IMR-90 (cell line): Measurements from ENCODE around the gene KCNJ6. TPM values are rescaled to one million over a fixed set of nuclear protein-coding genes. Genes with fewer than 3 reads are reported as not detected.
A peak's percentile ranks its signal among the peaks of the same experiment; 100 is the strongest.

ENCODE experiments used
- ATAC-seq: fragments of 200-7000 bp; cut with Tn5 transposase; 2 replicates; pipeline ENCODE4 v1.9.1; 2020; ENCODE audit warnings: low read depth, mild to moderate bottlenecking, moderate library complexity
- BruUV-seq: library from RNA; stranded (reverse); fragments of 400-500 nt; replicated peaks from 2 replicates; lab custom pipeline; 2021; lab: Mats Ljungman, UMichigan
- CTCF ChIA-PET: fragments of 300-600 bp; formaldehyde crosslinking; extraction: SDS; loops from one replicate; lab custom pipeline; 2021; ENCODE audit warnings: antibody characterized with exemption; lab: Yijun Ruan, JAX
- POLR2A ChIA-PET: fragments of 300-600 bp; sonication (Branson Sonifier 250); formaldehyde crosslinking; loops from one replicate; lab custom pipeline; 2022; ENCODE audit warnings: antibody characterized with exemption; ENCODE audit not compliant: unreplicated experiment; lab: Charles Lee
- DNase-seq: peaks from one replicate; pipeline ENCODE4 v3.0.0; 2013
- H2AFZ ChIP-seq: replicated peaks from 2 replicates; pipeline ENCODE3; 2013; ENCODE audit warnings: low read length, mild to moderate bottlenecking; ENCODE audit not compliant: poor library complexity
- H2AK5ac ChIP-seq: 2 replicates; pipeline ENCODE4 v1.6.1; 2013; ENCODE audit warnings: low read depth, low read length, inconsistent platforms
- H2AK9ac ChIP-seq: replicated peaks from 2 replicates; pipeline ENCODE3; 2013; ENCODE audit warnings: mild to moderate bottlenecking, low read depth, low read length, moderate library complexity; ENCODE audit not compliant: poor library complexity
- H2BK120ac ChIP-seq: 2 replicates; pipeline ENCODE4 v1.6.1; 2013; ENCODE audit warnings: low read depth, low read length, inconsistent platforms
- H2BK15ac ChIP-seq: 3 replicates; pipeline ENCODE4 v1.6.1; 2013; ENCODE audit warnings: low read depth, low read length, inconsistent platforms
- H2BK20ac ChIP-seq: 2 replicates; pipeline ENCODE4 v1.6.1; 2013; ENCODE audit warnings: low read depth, mild to moderate bottlenecking, inconsistent platforms, low read length, moderate library complexity
- H2BK5ac ChIP-seq: 2 replicates; pipeline ENCODE4 v1.6.1; 2013; ENCODE audit warnings: mild to moderate bottlenecking, low read depth, low read length, inconsistent platforms; ENCODE audit not compliant: poor library complexity, severe bottlenecking
- H3K14ac ChIP-seq: replicated peaks from 2 replicates; pipeline ENCODE4 v1.6.1; 2013; ENCODE audit warnings: low read depth, low read length, inconsistent platforms
- H3K18ac ChIP-seq: 2 replicates; pipeline ENCODE4 v1.6.1; 2013; ENCODE audit warnings: low read depth, low read length, control low read depth
- H3K23ac ChIP-seq: 2 replicates; pipeline ENCODE4 v1.6.1; 2013; ENCODE audit warnings: low read depth, low read length, inconsistent platforms
- H3K27ac ChIP-seq: 2 replicates; pipeline ENCODE4 v1.5.1; 2013; ENCODE audit warnings: mild to moderate bottlenecking, control low read depth, low read length; ENCODE audit not compliant: insufficient read depth
- H3K27me3 ChIP-seq: 2 replicates; pipeline ENCODE4 v1.6.1; 2013; ENCODE audit warnings: low read length; ENCODE audit not compliant: control insufficient read depth, insufficient read depth
- H3K36me3 ChIP-seq: 2 replicates; pipeline ENCODE4 v1.6.1; 2013; ENCODE audit warnings: low read length, mixed read lengths; ENCODE audit not compliant: control insufficient read depth, insufficient read depth
- H3K4ac ChIP-seq: 2 replicates; pipeline ENCODE4 v1.6.1; 2013; ENCODE audit warnings: low read depth, low read length, inconsistent platforms
- H3K4me1 ChIP-seq: 2 replicates; pipeline ENCODE4 v1.6.1; 2013; ENCODE audit warnings: low read length, mixed read lengths; ENCODE audit not compliant: control insufficient read depth, insufficient read depth
- H3K4me2 ChIP-seq: 2 replicates; pipeline ENCODE4 v1.6.1; 2013; ENCODE audit warnings: low read depth, mild to moderate bottlenecking, control low read depth, low read length, moderate library complexity
- H3K4me3 ChIP-seq: 2 replicates; pipeline ENCODE4 v1.5.1; 2013; ENCODE audit warnings: low read depth, mild to moderate bottlenecking, control low read depth, low read length, moderate library complexity; ENCODE audit not compliant: insufficient read depth
- H3K56ac ChIP-seq: 2 replicates; pipeline ENCODE4 v1.6.1; 2013; ENCODE audit warnings: low read length, inconsistent platforms; ENCODE audit not compliant: insufficient read depth; ENCODE audit errors: extremely low read depth
- H3K79me1 ChIP-seq, 2 experiments: 2 replicates each; pipeline ENCODE4 v1.6.1; 2013; ENCODE audit warnings: low read length in 2 of 2, inconsistent platforms in 1 of 2, low read depth in 1 of 2
- H3K9ac ChIP-seq: 2 replicates; pipeline ENCODE4 v1.6.1; 2013; ENCODE audit warnings: low read depth, low read length, control low read depth
- H3K9me1 ChIP-seq: 2 replicates; pipeline ENCODE4 v1.6.1; 2013; ENCODE audit warnings: low read length, inconsistent platforms; ENCODE audit not compliant: insufficient read depth
- H3K9me3 ChIP-seq: 2 replicates; pipeline ENCODE4 v1.6.1; 2013; ENCODE audit warnings: low read length; ENCODE audit not compliant: control insufficient read depth, insufficient read depth
- H4K20me1 ChIP-seq: 2 replicates; pipeline ENCODE4 v1.6.1; 2013; ENCODE audit warnings: low read length, inconsistent platforms; ENCODE audit not compliant: insufficient read depth
- H4K5ac ChIP-seq: 2 replicates; pipeline ENCODE4 v1.6.1; 2013; ENCODE audit warnings: mild to moderate bottlenecking, low read depth, low read length, control low read depth
- H4K8ac ChIP-seq, 2 experiments: 2 replicates each; pipeline ENCODE4 v1.6.1; 2013; ENCODE audit warnings: low read depth in 2 of 2, low read length in 2 of 2, control low read depth in 1 of 2, inconsistent platforms in 1 of 2
- H4K91ac ChIP-seq: 2 replicates; pipeline ENCODE4 v1.6.1; 2013; ENCODE audit warnings: low read depth, low read length, inconsistent platforms; ENCODE audit not compliant: insufficient read depth
- BHLHE40 ChIP-seq: fragments of 150-350 bp; IDR thresholded peaks from 2 replicates; pipeline ENCODE4 v1.6.1; 2016; ENCODE audit warnings: mild to moderate bottlenecking, low read depth, low read length
- CEBPB ChIP-seq: IDR thresholded peaks from 2 replicates; pipeline ENCODE4 v1.6.1; 2012; ENCODE audit warnings: low read depth, low read length, improper control_type of control experiment
- CTCF ChIP-seq: conservative IDR thresholded peaks from 2 replicates; pipeline ENCODE4 v1.5.1; 2012; ENCODE audit warnings: mild to moderate bottlenecking, low read depth, low read length, improper control_type of control experiment
- ELK1 ChIP-seq: fragments of 150-350 bp; IDR thresholded peaks from 2 replicates; pipeline ENCODE4 v1.6.1; 2016; ENCODE audit warnings: low read depth, mild to moderate bottlenecking, low read length, moderate library complexity, borderline replicate concordance
- FOS ChIP-seq: fragments of 150-350 bp; IDR thresholded peaks from 2 replicates; pipeline ENCODE4 v1.6.1; 2016; ENCODE audit warnings: low read depth, low read length
- MAFK ChIP-seq: IDR thresholded peaks from 2 replicates; pipeline ENCODE4 v1.6.1; 2012; ENCODE audit warnings: low read depth, low read length, improper control_type of control experiment
- MAZ ChIP-seq: IDR thresholded peaks from 2 replicates; pipeline ENCODE4 v1.6.1; 2012; ENCODE audit warnings: low read depth, mild to moderate bottlenecking, low read length, improper control_type of control experiment, moderate library complexity, borderline replicate concordance
- MXI1 ChIP-seq: IDR thresholded peaks from 2 replicates; pipeline ENCODE4 v1.6.1; 2012; ENCODE audit warnings: low read depth, mild to moderate bottlenecking, low read length, moderate library complexity, borderline replicate concordance
- NFE2L2 ChIP-seq: fragments of 150-350 bp; IDR thresholded peaks from 2 replicates; pipeline ENCODE4 v1.6.1; 2016; ENCODE audit warnings: low read depth, mild to moderate bottlenecking, low read length
- POLR2A ChIP-seq: IDR thresholded peaks from 2 replicates; pipeline ENCODE4 v1.6.1; 2012; ENCODE audit warnings: mild to moderate bottlenecking, low read depth, low read length
- RAD21 ChIP-seq: IDR thresholded peaks from 2 replicates; pipeline ENCODE4 v1.6.1; 2012; ENCODE audit warnings: low read length, improper control_type of control experiment
- RCOR1 ChIP-seq: IDR thresholded peaks from 2 replicates; pipeline ENCODE4 v1.6.1; 2012; ENCODE audit warnings: mild to moderate bottlenecking, low read length, improper control_type of control experiment; ENCODE audit not compliant: insufficient replicate concordance
- RFX5 ChIP-seq: IDR thresholded peaks from 2 replicates; pipeline ENCODE4 v1.8.0; 2012; ENCODE audit warnings: low read depth, mild to moderate bottlenecking, low read length, moderate library complexity
- SMC3 ChIP-seq: fragments of 150-350 bp; IDR thresholded peaks from 2 replicates; pipeline ENCODE4 v1.6.1; 2016; ENCODE audit warnings: low read depth, mild to moderate bottlenecking, antibody characterized with exemption, low read length, moderate library complexity
- WGBS, 2 experiments: methylation state at CpG; one replicate each; pipeline versions ENCODE4 v1.1.5 to v1.1.7; 2013; ENCODE audit warnings: missing lambda C conversion rate in 2 of 2; ENCODE audit not compliant: insufficient read length in 1 of 2; ENCODE audit errors: extremely low coverage in 2 of 2; 5-methylcytosine and 5-hydroxymethylcytosine counted together
- dilution Hi-C: fragments of 300-500 bp; cut with HindIII; formaldehyde crosslinking; loops from one replicate; pipeline ENCODE4 v1.14.3; 2018; ENCODE audit warnings: low sequenced_read_pairs; ENCODE audit not compliant: unreplicated experiment
- in situ Hi-C: fragments of 300-500 bp; cut with MboI; formaldehyde crosslinking; loops from 3 replicates; pipeline ENCODE4 v1.14.3; 2019; ENCODE audit warnings: low sequenced_read_pairs, inconsistent platforms, mixed read lengths
- intact Hi-C: fragments of 100-400 bp; cut with micrococcal nuclease; formaldehyde crosslinking; loops from 2 replicates; pipeline ENCODE4 v1.10.0; 2022
- polyA plus RNA-seq, 3 experiments: library from polyadenylated mRNA; depleted of rRNA; stranded (reverse); fragments of >200 nt; gene quantifications; 2 replicates each; pipeline ENCODE4 v1.2.3, GENCODE V29; 2012; ENCODE audit warnings: low replicate concordance in 1 of 3
- total RNA-seq: library from RNA; depleted of rRNA; stranded (reverse); fragments of >200 nt; gene quantifications from 2 replicates; pipeline ENCODE4 v1.2.3, GENCODE V29; 2012

KCNJ6 gene
- total and polyA plus RNA-seq, 2 of the 4 experiments (the other 2 are of a cell fraction) = under 0.01 to 0.02 TPM

- peak overlapping the region; percentile 88 for H2BK120ac ChIP-seq
- peak overlapping the region; percentile 81 for H2AK5ac ChIP-seq
- H2AK9ac ChIP-seq = peak overlapping the region; percentile 95
- peak overlapping the region; percentile 86 for H3K23ac ChIP-seq
- intact Hi-C loops (loop anchor here (1.0 to 5.0 kb wide), 2 partner anchors 101 to 197 kb away; partner anchors contain the start of gene DYRK1A), in situ Hi-C loops (no loop called here), dilution Hi-C loops (no loop called here)
- peak overlapping the region; percentile 48 for H3K4me3 ChIP-seq
- H3K9me3 ChIP-seq = no peaks in the 10 kb centered on the region; the same call in 1 of the 2 replicates
- no peaks in the 10 kb centered on the region for H3K36me3 ChIP-seq
- H3K18ac ChIP-seq = peak overlapping the region; percentile 47
- peak overlapping the region; percentile 89 for H4K91ac ChIP-seq
- peak overlapping the region; percentile 91 for H2BK5ac ChIP-seq
- H3K79me1 ChIP-seq = peaks cover 0 to 12% of the 10 kb centered on the region in 2 experiments; a peak in 3 of 4 replicates
- H4K8ac ChIP-seq = peak overlapping the region; percentile 62 to 88
- peak overlapping the region; percentile 72 for H3K27ac ChIP-seq
- H3K9ac ChIP-seq = peak overlapping the region; percentile 37
- peak overlapping the region; percentile 77 for H3K14ac ChIP-seq
- DNase-seq (peak; percentile 100), ATAC-seq (peak; percentile 90)
- peak overlapping the region; percentile 78 for H2BK15ac ChIP-seq
- CTCF ChIA-PET = interaction anchor here (0.7 to 1.4 kb wide), 3 partner anchors 11 to 146 kb away, joined by 3 to 4 read pairs (median 3); no protein-coding TSS in a partner anchor
- H3K9me1 ChIP-seq = peaks cover 12% of the 10 kb centered on the region
- peak overlapping the region; percentile 95 for H3K4ac ChIP-seq
- 0 out of 2 replicates have a peak, but pooled peaks cover 2% of the 10 kb centered on the region for H3K27me3 ChIP-seq
- 0% methylated on average over 4 of the region's 14 CpGs; no CpG with 5 or more reads in 1 of the 2 experiments for WGBS, 2 experiments
- no TSS peak for BruUV-seq
- H3K56ac ChIP-seq = peak overlapping the region; percentile 90
- H2BK20ac ChIP-seq = peak overlapping the region; percentile 76
- peak overlapping the region; percentile 36 for H4K5ac ChIP-seq
- POLR2A ChIA-PET = interaction anchor here (0.6 to 1.5 kb wide), 4 partner anchors 9 to 475 kb away, joined by 3 to 6 read pairs (median 4); no protein-coding TSS in a partner anchor
- H3K4me1 ChIP-seq = peaks cover 9% of the 10 kb centered on the region
- TF ChIP-seq RFX5 = no peak
- TF ChIP-seq ELK1 = no peak
- TF ChIP-seq RAD21 = peak; percentile 12; the same call in 1 of the 2 replicates
- peak; percentile 65; the same call in 1 of the 2 replicates for TF ChIP-seq BHLHE40
- 0 out of 2 replicates have a peak, but pooled peaks have one; percentile 6 for TF ChIP-seq SMC3
- peak; percentile 21 for TF ChIP-seq RCOR1
- TF ChIP-seq MAFK = no peak
- peak; percentile 95 for TF ChIP-seq MAZ
- TF ChIP-seq POLR2A = no peak; the same call in 1 of the 2 replicates
- no peak for TF ChIP-seq MXI1
- TF ChIP-seq NFE2L2 = peak; percentile 76; the same call in 1 of the 2 replicates
- no peak for TF ChIP-seq CEBPB
- TF ChIP-seq FOS = peak; percentile 94
- TF ChIP-seq CTCF = peak; percentile 16; the same call in 1 of the 2 replicates
- H2AFZ ChIP-seq = peak overlapping the region; percentile 99
- H3K4me2 ChIP-seq = peak overlapping the region; percentile 81
- H4K20me1 ChIP-seq = peaks cover 3% of the 10 kb centered on the region; the same call in 1 of the 2 replicates
These were observed 351.8 kb downstream of the KCNJ6 start for GRCh38 chr21:37564341-37564923.
